GM10847 (cell line): Measurements from ENCODE around the gene C16orf95.

Source experiments
- POLR2A ChIP-seq: IDR thresholded peaks from 2 replicates; pipeline ENCODE4 v1.6.1; 2011; ENCODE audit not compliant: insufficient read length; ENCODE audit errors: extremely low read depth

C16orf95 gene

GRCh38 chr16:87316923-87317749 lies at the start of gene C16orf95:
TSS of gene C16orf95 (minus strand) at chr16:87317392. CDS start at chr16:87317242, 150 bp downstream.
- peak; percentile 87 for TF ChIP-seq POLR2A

GRCh38 chr16:87366930-87367329 lies 49.7 kb upstream of the C16orf95 start:
- no peak for TF ChIP-seq POLR2A

- TF ChIP-seq POLR2A = no peak
These were observed 49.1 kb upstream of the C16orf95 start for GRCh38 chr16:87366288-87366687.

GRCh38 chr16:87365021-87365713 lies 48.0 kb upstream of the C16orf95 start:
- TF ChIP-seq POLR2A = no peak

- no peak for TF ChIP-seq POLR2A
These were observed 46.7 kb upstream of the C16orf95 start for GRCh38 chr16:87363771-87364455.

GRCh38 chr16:87361916-87362619 lies 44.9 kb upstream of the C16orf95 start:
- TF ChIP-seq POLR2A = no peak

- no peak for TF ChIP-seq POLR2A
These were observed 43.8 kb upstream of the C16orf95 start for GRCh38 chr16:87360862-87361610.

GRCh38 chr16:87359121-87359520 lies 41.9 kb upstream of the C16orf95 start:
- TF ChIP-seq POLR2A = no peak

- no peak for TF ChIP-seq POLR2A
These were observed 41.5 kb upstream of the C16orf95 start for GRCh38 chr16:87358696-87359095.

- no peak for TF ChIP-seq POLR2A
These were observed 41.1 kb upstream of the C16orf95 start for GRCh38 chr16:87358250-87358649.

- no peak for TF ChIP-seq POLR2A
These were observed 39.3 kb upstream of the C16orf95 start for GRCh38 chr16:87356491-87356853.

GRCh38 chr16:87353613-87354012 lies 36.4 kb upstream of the C16orf95 start:
- TF ChIP-seq POLR2A = no peak

GRCh38 chr16:87352818-87353217 lies 35.6 kb upstream of the C16orf95 start:
- no peak for TF ChIP-seq POLR2A

GRCh38 chr16:87351320-87351698 lies 34.1 kb upstream of the C16orf95 start:
- TF ChIP-seq POLR2A = no peak
